ENCODE results near the gene GRK7. TPM values are rescaled to one million over a fixed set of nuclear protein-coding genes. Genes with fewer than 3 reads are reported as not detected.

The GRK7 gene
- total and polyA plus RNA-seq, 9 of the 15 experiments (the other 6 are each of a cell fraction or from before 2014, with no cell fraction given): 0.01 to 0.08 (median 0.04) TPM; not detected in 3

DNA sequence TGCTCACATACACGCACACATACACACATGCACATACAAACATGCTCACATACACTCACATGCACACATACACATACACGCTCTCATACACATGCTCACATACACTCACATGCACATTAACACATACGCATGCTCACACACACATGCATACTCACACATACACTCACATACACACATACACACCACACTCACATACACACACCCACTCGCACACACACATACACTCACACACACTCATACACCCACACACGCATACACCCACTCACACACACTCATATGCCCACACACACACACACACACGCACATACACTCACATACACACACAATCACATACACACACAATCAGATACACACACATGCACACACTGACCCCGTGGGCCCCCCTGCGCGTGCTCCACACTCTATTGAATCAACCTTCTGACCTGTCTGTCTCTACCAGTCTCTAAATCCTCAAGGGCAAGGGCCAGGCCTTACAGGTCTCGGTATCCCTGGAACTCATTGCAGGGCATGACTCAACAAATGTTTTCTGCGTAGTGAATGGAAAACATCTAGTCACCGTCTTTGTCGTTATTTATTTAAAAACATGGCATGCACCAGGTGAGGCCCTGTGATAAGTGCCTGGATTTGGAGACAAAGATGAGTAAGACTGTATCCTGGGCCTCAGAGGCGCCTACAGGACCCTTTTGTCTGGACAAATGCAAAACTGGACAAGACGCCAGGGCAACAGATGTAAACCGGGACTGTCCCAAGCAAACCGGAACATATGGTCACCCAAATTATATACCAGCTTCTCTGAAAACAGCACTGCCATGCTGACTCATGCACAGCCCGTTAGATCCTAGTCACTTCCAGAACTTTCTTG lies 41.8 kb downstream of the GRK7 start (continued):
- TF ChIP-seq ASH1L (IDR thresholded peaks at IDR 0.05; ENCODE audit: borderline replicate concordance, low read depth, partially characterized antibody): peak; percentile 55
- TF ChIP-seq ZNF175 (CRISPR knock-in tag; IDR thresholded peaks at IDR 0.05; ENCODE audit: low read depth): no peak
- TF ChIP-seq ADNP (tag; IDR thresholded peaks at IDR 0.05): peak; percentile 89
- TF ChIP-seq BCLAF1 (IDR thresholded peaks at IDR 0.05; ENCODE audit: borderline replicate concordance in 1 of 2, control insufficient read depth in 1 of 2, low read depth in 2 of 2, low read length in 1 of 2): peak in 1 of 2 experiments; percentile 66; a peak in 1 of 4 replicates
- TF ChIP-seq LEF1 (IDR thresholded peaks at IDR 0.05): peak; percentile 89
- TF ChIP-seq RBM14 (IDR thresholded peaks at IDR 0.05; ENCODE audit: borderline replicate concordance, insufficient read depth, low read depth, low read length): no peak
- peak; percentile 81; the same call in 1 of the 2 replicates for TF ChIP-seq MTA3 (IDR thresholded peaks at IDR 0.05; ENCODE audit: borderline replicate concordance)
- peak; percentile 48; the same call in 1 of the 2 replicates for TF ChIP-seq ZNF589 (CRISPR knock-in tag; IDR thresholded peaks at IDR 0.05; ENCODE audit: low read depth)
- peak; percentile 86 for TF ChIP-seq SMAD1 (IDR thresholded peaks at IDR 0.05; ENCODE audit: low read depth, low read length, partially characterized antibody)
- TF ChIP-seq ZNF79 (CRISPR knock-in tag; IDR thresholded peaks at IDR 0.05; ENCODE audit: low read depth): no peak
- TF ChIP-seq MAZ (CRISPR knock-in tag; conservative IDR thresholded peaks at IDR 0.05 in 1 of 2, IDR thresholded peaks at IDR 0.05 in 1 of 2): no peak
- TF ChIP-seq CHD1 (IDR thresholded peaks at IDR 0.05; ENCODE audit: low read length): no peak
- TF ChIP-seq MIER1 (IDR thresholded peaks at IDR 0.05; ENCODE audit: low read depth): peak; percentile 82
- no peak for TF ChIP-seq TSHZ1 (CRISPR knock-in tag; IDR thresholded peaks at IDR 0.05)
- peak; percentile 92; the same call in 1 of the 2 replicates for TF ChIP-seq TRIM25 (IDR thresholded peaks at IDR 0.05; ENCODE audit: borderline replicate concordance)

Data from K562 (cell line).